ENCODE results near the gene MAPK13.
A peak's percentile ranks its signal among the peaks of the same experiment; 100 is the strongest.
"Not testable (repeated sequence)": the region's sequence is repeated elsewhere in the genome, so short reads cannot be mapped to it uniquely, and the experiment has no call there.

The MAPK13 gene

GRCh38 chr6:36128793-36129192, 1.5 kb upstream of the MAPK13 start:
- no peak for DNase-seq

- DNase-seq, result not testable (repeated sequence)
Observed at GRCh38 chr6:36129334-36129733, 979 bp upstream of the MAPK13 start.

GRCh38 chr6:36130667-36131510, 576 bp downstream of the MAPK13 start:
- peak; percentile 23 to 45 (median 36) for DNase-seq

- DNase-seq, result peak in 2 of 4 experiments; percentile 11 to 22
Observed at GRCh38 chr6:36131511-36132245, 1.4 kb downstream of the MAPK13 start.

- no peak for DNase-seq
Observed at GRCh38 chr6:36132246-36132895, 2.1 kb downstream of the MAPK13 start.

- DNase-seq, result no peak
Observed at GRCh38 chr6:36133148-36133547, 2.8 kb downstream of the MAPK13 start.

GRCh38 chr6:36133912-36134311, 3.6 kb downstream of the MAPK13 start:
- DNase-seq, result no peak

GRCh38 chr6:36135053-36135731, 4.9 kb downstream of the MAPK13 start:
- DNase-seq, result no peak

- no peak for DNase-seq
Observed at GRCh38 chr6:36136034-36136433, 5.7 kb downstream of the MAPK13 start.

- DNase-seq, result no peak
Observed at GRCh38 chr6:36136551-36136950, 6.2 kb downstream of the MAPK13 start.

GRCh38 chr6:36138667-36139066, 8.4 kb downstream of the MAPK13 start:
- DNase-seq, result no peak

GRCh38 chr6:36139431-36139830, 9.1 kb downstream of the MAPK13 start:
- DNase-seq, result no peak

GRCh38 chr6:36139991-36140710, 9.8 kb downstream of the MAPK13 start:
- DNase-seq, result no peak

- no peak for DNase-seq
Observed at GRCh38 chr6:36141091-36141490, 10.8 kb downstream of the MAPK13 start.

GRCh38 chr6:36141961-36142360, 11.6 kb downstream of the MAPK13 start:
- no peak for DNase-seq

- DNase-seq, result no peak
Observed at GRCh38 chr6:36142971-36143838, 12.9 kb downstream of the MAPK13 start.

GRCh38 chr6:36145495-36145894, 15.2 kb downstream of the MAPK13 start:
- no peak for DNase-seq

- no peak for DNase-seq
Observed at GRCh38 chr6:36147294-36147693, 17.0 kb downstream of the MAPK13 start.

GRCh38 chr6:36149476-36149875, 19.2 kb downstream of the MAPK13 start:
- no peak for DNase-seq

- no peak for DNase-seq
Observed at GRCh38 chr6:36150283-36150682, 20.0 kb downstream of the MAPK13 start.

- no peak for DNase-seq
Observed at GRCh38 chr6:36154286-36154685, 24.0 kb downstream of the MAPK13 start.
